Measurements from ENCODE around the gene ROCK2. TPM values are rescaled to one million over a fixed set of nuclear protein-coding genes. Genes with fewer than 3 reads are reported as not detected.

ROCK2 gene
- total RNA-seq, 1 donor from 2014 or later, result 45.4 TPM

- H3K4me1 Mint-ChIP-seq, result peaks cover 24% of the 10 kb centered on the region
- H3K4me3 Mint-ChIP-seq, result no peak overlapping the region
- no peak for DNase-seq (ENCODE audit: low spot score in 2 of 2, unreplicated experiment in 2 of 2)
- no peaks in the 10 kb centered on the region for H3K9me3 Mint-ChIP-seq
- no peak overlapping the region for H3K27ac Mint-ChIP-seq
- no peaks in the 10 kb centered on the region for H3K36me3 Mint-ChIP-seq
- no peak for TF ChIP-seq CTCF (IDR thresholded peaks at IDR 0.05; ENCODE audit: unreplicated experiment)
- H3K27me3 Mint-ChIP-seq (ENCODE audit: low read depth), result no peaks in the 10 kb centered on the region
These were observed 21.9 kb upstream of the ROCK2 start for GRCh38 chr2:11366326-11366741.

GRCh38 chr2:11365096-11365879 is 20.9 kb upstream of the ROCK2 start:
- H3K4me3 Mint-ChIP-seq, result no peak overlapping the region
- no peaks in the 10 kb centered on the region for H3K36me3 Mint-ChIP-seq
- no peaks in the 10 kb centered on the region for H3K9me3 Mint-ChIP-seq
- H3K27ac Mint-ChIP-seq, result no peak overlapping the region
- TF ChIP-seq CTCF (IDR thresholded peaks at IDR 0.05; ENCODE audit: unreplicated experiment), result no peak
- H3K4me1 Mint-ChIP-seq, result peaks cover 16% of the 10 kb centered on the region
- H3K27me3 Mint-ChIP-seq (ENCODE audit: low read depth), result no peaks in the 10 kb centered on the region
- no peak for DNase-seq (ENCODE audit: low spot score in 2 of 2, unreplicated experiment in 2 of 2)

- Mint-ChIP-seq H3K9me3 (no peaks in the 10 kb centered on the region), H3K36me3 (no peaks in the 10 kb centered on the region), H3K27me3 (ENCODE audit: low read depth) (no peaks in the 10 kb centered on the region), H3K27ac (no peak overlapping the region), H3K4me1 (peaks cover 17% of the 10 kb centered on the region), H3K4me3 (no peak overlapping the region)
- no peak for TF ChIP-seq CTCF (IDR thresholded peaks at IDR 0.05; ENCODE audit: unreplicated experiment)
- no peak for DNase-seq (ENCODE audit: low spot score in 2 of 2, unreplicated experiment in 2 of 2)
These were observed 20.1 kb upstream of the ROCK2 start for GRCh38 chr2:11364565-11364887.

GRCh38 chr2:11363868-11364564 is 19.6 kb upstream of the ROCK2 start:
- Mint-ChIP-seq H3K4me1 (peaks cover 17% of the 10 kb centered on the region), H3K9me3 (no peaks in the 10 kb centered on the region), H3K36me3 (no peaks in the 10 kb centered on the region), H3K27ac (no peak overlapping the region), H3K27me3 (ENCODE audit: low read depth) (no peaks in the 10 kb centered on the region), H3K4me3 (no peak overlapping the region)
- no peak for DNase-seq (ENCODE audit: low spot score in 2 of 2, unreplicated experiment in 2 of 2)
- no peak for TF ChIP-seq CTCF (IDR thresholded peaks at IDR 0.05; ENCODE audit: unreplicated experiment)

GRCh38 chr2:11359865-11360264 is 15.4 kb upstream of the ROCK2 start:
- no peak for TF ChIP-seq CTCF (IDR thresholded peaks at IDR 0.05; ENCODE audit: unreplicated experiment)

More at GRCh38 chr2:11359865-11360264, 15.4 kb upstream of the ROCK2 start:
- Mint-ChIP-seq H3K36me3 (no peaks in the 10 kb centered on the region), H3K9me3 (no peaks in the 10 kb centered on the region), H3K4me3 (no peak overlapping the region), H3K27ac (no peak overlapping the region), H3K27me3 (ENCODE audit: low read depth) (no peaks in the 10 kb centered on the region), H3K4me1 (peaks cover 16% of the 10 kb centered on the region)
- no peak for DNase-seq (ENCODE audit: low spot score in 2 of 2, unreplicated experiment in 2 of 2)

Data from mesothelial cell of epicardium (in vitro differentiated cells).